Body of pancreas (tissue), 4 donors: Measurements from ENCODE around the gene RFXANK.

Experiments
- POLR2A ChIP-seq, 3 donors: fragments of 450-650 bp; IDR thresholded peaks; one replicate each; pipeline ENCODE4 v1.6.1; 2016; ENCODE audit warnings: antibody characterized with exemption in 3 of 3, mild to moderate bottlenecking in 2 of 3
- TF ChIP-seq, protein P1 (sequence below), 7 experiments: fragments of 450-650 bp in 4 of 7; fragments of 200-600 bp in 3 of 7; sonication (generic) in 3 of 7; IDR thresholded peaks; one replicate each; pipeline ENCODE4 v1.5.1; 2016 to 2019; ENCODE audit warnings: antibody characterized with exemption in 7 of 7

DNA sequence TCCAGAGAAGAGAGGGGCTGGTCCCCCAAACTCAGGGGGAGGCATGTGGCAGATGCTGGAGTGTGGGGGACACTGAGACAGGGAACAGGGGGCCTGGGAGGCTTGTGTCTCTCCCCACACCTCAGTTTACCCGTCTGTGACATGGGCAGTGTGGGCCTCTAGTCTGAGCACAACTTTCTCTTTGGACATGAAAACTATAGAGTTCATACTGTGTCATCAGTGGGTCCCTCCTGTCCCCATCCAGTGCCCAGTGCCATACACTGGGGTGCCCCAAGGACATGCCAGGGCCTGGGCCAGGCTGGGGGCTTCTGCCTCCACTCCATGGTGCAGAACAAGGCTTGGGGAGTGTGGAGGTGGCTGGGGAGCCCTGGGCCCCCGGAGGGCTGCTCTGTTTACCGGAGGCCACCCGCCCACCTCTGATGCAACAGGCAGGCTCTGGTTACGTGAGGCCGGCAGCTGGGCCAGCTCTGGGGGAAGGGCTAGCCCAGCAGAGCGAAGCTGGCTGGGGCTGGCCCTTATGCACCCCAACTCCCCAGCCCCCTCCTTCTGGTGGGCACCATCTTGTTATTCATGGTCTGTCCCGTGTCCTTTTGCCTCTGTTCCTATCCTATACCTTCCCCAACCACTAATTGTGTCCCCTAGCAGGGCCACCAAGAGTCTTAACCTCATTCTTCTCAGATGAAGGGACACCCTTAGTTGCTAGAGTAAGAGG lies 20.1 kb upstream of the RFXANK start:
- TF ChIP-seq POLR2A (IDR thresholded peaks at IDR 0.05), result no peak
- TF ChIP-seq, protein P1, sequence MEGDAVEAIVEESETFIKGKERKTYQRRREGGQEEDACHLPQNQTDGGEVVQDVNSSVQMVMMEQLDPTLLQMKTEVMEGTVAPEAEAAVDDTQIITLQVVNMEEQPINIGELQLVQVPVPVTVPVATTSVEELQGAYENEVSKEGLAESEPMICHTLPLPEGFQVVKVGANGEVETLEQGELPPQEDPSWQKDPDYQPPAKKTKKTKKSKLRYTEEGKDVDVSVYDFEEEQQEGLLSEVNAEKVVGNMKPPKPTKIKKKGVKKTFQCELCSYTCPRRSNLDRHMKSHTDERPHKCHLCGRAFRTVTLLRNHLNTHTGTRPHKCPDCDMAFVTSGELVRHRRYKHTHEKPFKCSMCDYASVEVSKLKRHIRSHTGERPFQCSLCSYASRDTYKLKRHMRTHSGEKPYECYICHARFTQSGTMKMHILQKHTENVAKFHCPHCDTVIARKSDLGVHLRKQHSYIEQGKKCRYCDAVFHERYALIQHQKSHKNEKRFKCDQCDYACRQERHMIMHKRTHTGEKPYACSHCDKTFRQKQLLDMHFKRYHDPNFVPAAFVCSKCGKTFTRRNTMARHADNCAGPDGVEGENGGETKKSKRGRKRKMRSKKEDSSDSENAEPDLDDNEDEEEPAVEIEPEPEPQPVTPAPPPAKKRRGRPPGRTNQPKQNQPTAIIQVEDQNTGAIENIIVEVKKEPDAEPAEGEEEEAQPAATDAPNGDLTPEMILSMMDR (IDR thresholded peaks at IDR 0.05), result no peak
